ENCODE measurements around the gene OMP.

OMP gene

GRCh38 chr11:77125695-77126094, 23.1 kb downstream of the OMP start:
- no peak for DNase-seq

- no peak for DNase-seq
Observed at GRCh38 chr11:77126156-77126775, 23.6 kb downstream of the OMP start.

- no peak for DNase-seq
Observed at GRCh38 chr11:77126861-77127234, 24.2 kb downstream of the OMP start.

GRCh38 chr11:77127235-77127911, 24.7 kb downstream of the OMP start:
- peak; percentile 69 for DNase-seq

GRCh38 chr11:77127920-77128691, 25.5 kb downstream of the OMP start, which contains the start of gene MYO7A:
MYO7A (plus strand) TSS chr11:77128246; CDS start chr11:77130635, 2,389 bp downstream.
- DNase-seq, result peak; percentile 50

GRCh38 chr11:77129069-77129841, 26.6 kb downstream of the OMP start:
- no peak for DNase-seq

- no peak for DNase-seq
Observed at GRCh38 chr11:77129842-77130756, 27.5 kb downstream of the OMP start.

GRCh38 chr11:77130763-77131513, 28.3 kb downstream of the OMP start:
- DNase-seq, result peak; percentile 43

- DNase-seq, result no peak
Observed at GRCh38 chr11:77131560-77131959, 28.9 kb downstream of the OMP start.

- no peak for DNase-seq
Observed at GRCh38 chr11:77135069-77135468, 32.4 kb downstream of the OMP start.

- no peak for DNase-seq
Observed at GRCh38 chr11:77136074-77136473, 33.4 kb downstream of the OMP start.

- DNase-seq, result no peak
Observed at GRCh38 chr11:77136784-77137420, 34.3 kb downstream of the OMP start.

- DNase-seq, result no peak
Observed at GRCh38 chr11:77137421-77137820, 34.8 kb downstream of the OMP start.

GRCh38 chr11:77138106-77138649, 35.5 kb downstream of the OMP start:
- DNase-seq, result no peak

- DNase-seq, result no peak
Observed at GRCh38 chr11:77139201-77139600, 36.6 kb downstream of the OMP start.

GRCh38 chr11:77140231-77140851, 37.7 kb downstream of the OMP start:
- DNase-seq, result no peak

GRCh38 chr11:77141034-77141433, 38.4 kb downstream of the OMP start:
- no peak for DNase-seq

- no peak for DNase-seq
Observed at GRCh38 chr11:77141475-77141874, 38.8 kb downstream of the OMP start.

GRCh38 chr11:77142091-77142975, 39.7 kb downstream of the OMP start:
- DNase-seq, result no peak

Measured in midbrain (tissue), 1 donor.